Activated CD8-positive, alpha-beta T cell treated with anti-CD3 and anti-CD28 coated beads, Interleukin-2, amount 10 ng/mL, durations not matched to agents 7 days and 5 days (primary cell): ENCODE measurements around the gene PDGFRB. TPM values are rescaled to one million over a fixed set of nuclear protein-coding genes. Genes with fewer than 3 reads are reported as not detected.

Experiments used
- ATAC-seq: fragments of 150-1000 bp; cut with Tn5 transposase; one replicate; pipeline ENCODE4 v1.10.0; 2021; ENCODE audit warnings: moderate library complexity
- CTCF ChIA-PET: fragments of 350-600 bp; sonication (Branson Sonifier 250); formaldehyde crosslinking; loops from one replicate; lab custom pipeline; 2021; ENCODE audit warnings: antibody characterized with exemption; lab: Charles Lee
- POLR2A ChIA-PET: fragments of 350-600 bp; sonication (Branson Sonifier 250); formaldehyde crosslinking; loops from one replicate; lab custom pipeline; 2021; ENCODE audit warnings: antibody characterized with exemption; lab: Charles Lee
- DNase-seq: peaks from one replicate; pipeline ENCODE4 v3.0.0-alpha.2; 2020
- H3K27ac Mint-ChIP-seq: one replicate; pipeline ENCODE4 v1.8.0; 2021; ENCODE audit warnings: mild to moderate bottlenecking, mixed read lengths
- H3K27me3 Mint-ChIP-seq: one replicate; pipeline ENCODE4 v1.8.0; 2021; ENCODE audit warnings: low read depth, mixed read lengths
- H3K36me3 Mint-ChIP-seq: one replicate; pipeline ENCODE4 v1.8.0; 2021; ENCODE audit warnings: low read depth, mixed read lengths
- H3K4me1 Mint-ChIP-seq: one replicate; pipeline ENCODE4 v1.8.0; 2021; ENCODE audit warnings: low read depth, mixed read lengths
- H3K4me3 Mint-ChIP-seq: one replicate; pipeline ENCODE4 v1.8.0; 2021; ENCODE audit warnings: mild to moderate bottlenecking, mixed read lengths
- H3K9me3 Mint-ChIP-seq: one replicate; pipeline ENCODE4 v1.8.0; 2022; ENCODE audit warnings: mixed read lengths; ENCODE audit not compliant: insufficient read depth
- total RNA-seq, 2 experiments: library from RNA; stranded (reverse); gene quantifications; one replicate each; pipeline ENCODE4 v1.2.3, GENCODE V29; 2021

The PDGFRB gene
- total RNA-seq, 2 experiments from 2014 or later, result 47.0 to 49.0 TPM

- Mint-ChIP-seq H3K9me3 (no peaks in the 10 kb centered on the region), H3K36me3 (peaks cover 3% of the 10 kb centered on the region), H3K4me3 (no peak overlapping the region), H3K4me1 (peaks cover 3% of the 10 kb centered on the region), H3K27me3 (peaks cover 3% of the 10 kb centered on the region), H3K27ac (no peak overlapping the region)
- POLR2A ChIA-PET, result no interaction called here
- ATAC-seq, result no peak
- CTCF ChIA-PET, result no interaction called here
- DNase-seq, result no peak
These were observed 38.8 kb downstream of the PDGFRB start for GRCh38 chr5:150116667-150117400.

- CTCF ChIA-PET, result interaction anchor here (1.0 kb wide), 1 partner anchor 8 kb away, joined by 3 read pairs; no protein-coding TSS in a partner anchor
- Mint-ChIP-seq H3K27ac (no peak overlapping the region), H3K9me3 (no peaks in the 10 kb centered on the region), H3K27me3 (peaks cover 4% of the 10 kb centered on the region), H3K36me3 (peaks cover 3% of the 10 kb centered on the region), H3K4me3 (no peak overlapping the region), H3K4me1 (peaks cover 3% of the 10 kb centered on the region)
- no peak for ATAC-seq
- POLR2A ChIA-PET, result no interaction called here
- no peak for DNase-seq
These were observed 40.8 kb downstream of the PDGFRB start for GRCh38 chr5:150114773-150115408.

- no peak overlapping the region for H3K27ac Mint-ChIP-seq
- peaks cover 3% of the 10 kb centered on the region for H3K4me1 Mint-ChIP-seq
- POLR2A ChIA-PET, result no interaction called here
- ATAC-seq, result no peak
- H3K27me3 Mint-ChIP-seq, result peaks cover 9% of the 10 kb centered on the region
- H3K9me3 Mint-ChIP-seq, result no peaks in the 10 kb centered on the region
- CTCF ChIA-PET, result no interaction called here
- H3K36me3 Mint-ChIP-seq, result no peaks in the 10 kb centered on the region
- no peak overlapping the region for H3K4me3 Mint-ChIP-seq
- peak; percentile 16 for DNase-seq
These were observed 41.5 kb downstream of the PDGFRB start for GRCh38 chr5:150114102-150114641.

- H3K27ac Mint-ChIP-seq, result no peak overlapping the region
- H3K36me3 Mint-ChIP-seq, result no peaks in the 10 kb centered on the region
- H3K4me1 Mint-ChIP-seq, result peaks cover 3% of the 10 kb centered on the region
- ChIA-PET CTCF (interaction anchor here (2.6 kb wide), 1 partner anchor 9 kb away, joined by 6 read pairs; no protein-coding TSS in a partner anchor), POLR2A (interaction anchor here (1.3 kb wide), 1 partner anchor 26 kb away, joined by 3 read pairs; no protein-coding TSS in a partner anchor)
- no peak for ATAC-seq
- peak; percentile 16 for DNase-seq
- H3K4me3 Mint-ChIP-seq, result no peak overlapping the region
- no peaks in the 10 kb centered on the region for H3K9me3 Mint-ChIP-seq
- peaks cover 10% of the 10 kb centered on the region for H3K27me3 Mint-ChIP-seq
These were observed 42.4 kb downstream of the PDGFRB start for GRCh38 chr5:150113047-150113744.

GRCh38 chr5:150112201-150113046 is 43.2 kb downstream of the PDGFRB start:
- ATAC-seq, result no peak
- H3K4me1 Mint-ChIP-seq, result peaks cover 3% of the 10 kb centered on the region
- H3K27ac Mint-ChIP-seq, result peak overlapping the region; percentile 3
- peaks cover 10% of the 10 kb centered on the region for H3K27me3 Mint-ChIP-seq
- H3K36me3 Mint-ChIP-seq, result no peaks in the 10 kb centered on the region
- peak; percentile 18 for DNase-seq
- H3K4me3 Mint-ChIP-seq, result no peak overlapping the region
- POLR2A ChIA-PET, result interaction anchor here (1.3 kb wide), 1 partner anchor 25 kb away, joined by 3 read pairs; no protein-coding TSS in a partner anchor
- H3K9me3 Mint-ChIP-seq, result no peaks in the 10 kb centered on the region
- CTCF ChIA-PET, result interaction anchor here (1.7 to 2.6 kb wide), 2 partner anchors 10 to 278 kb away, joined by 3 to 6 read pairs; no protein-coding TSS in a partner anchor

- ChIA-PET CTCF (interaction anchor here (1.7 to 2.6 kb wide), 2 partner anchors 11 to 277 kb away, joined by 3 to 6 read pairs; no protein-coding TSS in a partner anchor), POLR2A (no interaction called here)
- H3K27ac Mint-ChIP-seq, result no peak overlapping the region
- DNase-seq (peak; percentile 16), ATAC-seq (no peak)
- H3K36me3 Mint-ChIP-seq, result no peaks in the 10 kb centered on the region
- H3K4me1 Mint-ChIP-seq, result peaks cover 8% of the 10 kb centered on the region
- H3K27me3 Mint-ChIP-seq, result peaks cover 10% of the 10 kb centered on the region
- no peak overlapping the region for H3K4me3 Mint-ChIP-seq
- no peaks in the 10 kb centered on the region for H3K9me3 Mint-ChIP-seq
These were observed 44.5 kb downstream of the PDGFRB start for GRCh38 chr5:150111122-150111521.

GRCh38 chr5:150109921-150110320 is 45.7 kb downstream of the PDGFRB start:
- no peak for DNase-seq
- Mint-ChIP-seq H3K9me3 (no peaks in the 10 kb centered on the region), H3K4me3 (no peak overlapping the region), H3K27ac (no peak overlapping the region), H3K36me3 (no peaks in the 10 kb centered on the region), H3K27me3 (peaks cover 10% of the 10 kb centered on the region), H3K4me1 (peaks cover 8% of the 10 kb centered on the region)
- ChIA-PET POLR2A (no interaction called here), CTCF (interaction anchor here (1.0 to 1.2 kb wide), 2 partner anchors 16 to 276 kb away, joined by 3 to 4 read pairs; no protein-coding TSS in a partner anchor)
- ATAC-seq, result no peak

GRCh38 chr5:150108711-150109514 is 46.7 kb downstream of the PDGFRB start:
- H3K36me3 Mint-ChIP-seq, result no peaks in the 10 kb centered on the region
- H3K27me3 Mint-ChIP-seq, result peaks cover 10% of the 10 kb centered on the region
- peaks cover 8% of the 10 kb centered on the region for H3K4me1 Mint-ChIP-seq
- no peak overlapping the region for H3K27ac Mint-ChIP-seq
- ChIA-PET CTCF (interaction anchor here (1.0 to 1.2 kb wide), 2 partner anchors 15 to 275 kb away, joined by 3 to 4 read pairs; no protein-coding TSS in a partner anchor), POLR2A (no interaction called here)
- H3K4me3 Mint-ChIP-seq, result no peak overlapping the region
- H3K9me3 Mint-ChIP-seq, result no peaks in the 10 kb centered on the region
- DNase-seq (peak; percentile 17), ATAC-seq (no peak)

- ATAC-seq, result no peak
- Mint-ChIP-seq H3K36me3 (no peaks in the 10 kb centered on the region), H3K4me3 (no peak overlapping the region), H3K9me3 (no peaks in the 10 kb centered on the region), H3K27ac (no peak overlapping the region), H3K27me3 (peaks cover 10% of the 10 kb centered on the region), H3K4me1 (peaks cover 8% of the 10 kb centered on the region)
- peak; percentile 9 for DNase-seq
- ChIA-PET CTCF (no interaction called here), POLR2A (interaction anchor here (0.6 to 0.9 kb wide), 2 partner anchors 43 to 180 kb away, joined by 3 to 4 read pairs; no protein-coding TSS in a partner anchor)
These were observed 47.7 kb downstream of the PDGFRB start for GRCh38 chr5:150107909-150108447.
